GM21723 (cell line): ENCODE results near the gene ABCA5.
A peak's percentile ranks its signal among the peaks of the same experiment; 100 is the strongest.

Experiments used
- ATAC-seq: cut with Tn5 transposase; IDR thresholded peaks from one replicate; pipeline ENCODE4 v1.9.1; 2021; ENCODE audit warnings: mild to moderate bottlenecking, moderate library complexity; ENCODE audit not compliant: unreplicated experiment

The ABCA5 gene

DNA sequence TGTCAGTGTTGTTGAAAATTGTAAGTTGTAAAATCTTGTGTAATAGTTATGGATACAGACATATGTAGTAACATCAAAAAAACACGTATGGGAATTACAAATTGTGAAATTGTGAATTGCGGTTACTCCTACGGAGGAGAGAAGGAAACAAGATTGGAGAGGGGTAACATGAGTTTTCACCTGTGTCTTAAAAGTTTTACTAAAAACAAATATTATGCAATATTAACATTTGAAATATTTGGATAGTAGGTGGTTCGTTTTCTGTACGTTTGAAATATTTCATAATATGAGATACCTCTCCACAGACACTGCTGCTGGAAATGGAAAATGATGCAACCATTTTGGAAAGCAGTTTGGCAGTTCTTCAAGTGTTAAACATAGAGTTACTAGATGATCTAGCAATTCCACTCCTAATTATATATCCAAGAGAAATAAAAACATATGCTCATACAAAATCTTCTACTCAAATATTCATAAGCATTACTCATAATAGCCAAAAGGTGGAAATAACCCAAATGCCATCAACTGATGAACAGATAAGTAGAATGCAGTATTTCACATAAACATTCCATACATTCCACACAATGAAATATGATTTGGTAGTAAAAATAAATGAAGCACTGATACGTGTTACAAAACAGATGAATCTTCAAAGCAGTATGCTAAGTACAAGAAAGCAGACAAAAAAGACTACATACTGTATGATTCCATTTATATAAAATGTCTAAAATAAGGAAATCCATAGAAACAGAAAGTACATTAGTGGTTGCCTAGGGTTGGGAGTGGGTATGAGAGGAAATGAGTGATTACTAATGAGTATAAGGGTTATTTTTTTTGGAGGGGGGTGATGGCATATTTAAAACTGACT lies 57.6 kb downstream of the ABCA5 start:
- no peak for ATAC-seq

DNA sequence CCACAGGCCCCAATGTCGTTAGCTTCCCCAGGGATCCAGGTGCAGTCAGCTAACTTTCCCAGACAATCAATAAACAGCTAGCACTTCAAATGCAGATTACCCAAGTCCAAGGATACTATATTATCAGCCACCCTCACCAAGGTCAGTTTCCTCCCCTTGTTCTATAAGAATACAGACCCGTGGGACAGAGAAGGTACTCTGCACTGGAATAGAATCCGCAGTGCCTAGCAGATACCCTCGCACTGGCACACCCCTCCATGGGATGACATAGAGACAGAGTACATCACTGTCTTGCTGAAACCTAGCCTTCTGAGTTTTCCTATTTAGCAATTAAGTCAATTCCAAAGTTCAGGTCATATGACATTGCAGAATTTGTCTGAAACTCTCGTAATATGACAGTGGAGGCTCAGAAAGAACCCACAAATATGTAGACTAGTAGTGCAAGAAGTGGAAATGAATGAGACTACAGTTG lies 58.4 kb downstream of the ABCA5 start:
- no peak for ATAC-seq

DNA sequence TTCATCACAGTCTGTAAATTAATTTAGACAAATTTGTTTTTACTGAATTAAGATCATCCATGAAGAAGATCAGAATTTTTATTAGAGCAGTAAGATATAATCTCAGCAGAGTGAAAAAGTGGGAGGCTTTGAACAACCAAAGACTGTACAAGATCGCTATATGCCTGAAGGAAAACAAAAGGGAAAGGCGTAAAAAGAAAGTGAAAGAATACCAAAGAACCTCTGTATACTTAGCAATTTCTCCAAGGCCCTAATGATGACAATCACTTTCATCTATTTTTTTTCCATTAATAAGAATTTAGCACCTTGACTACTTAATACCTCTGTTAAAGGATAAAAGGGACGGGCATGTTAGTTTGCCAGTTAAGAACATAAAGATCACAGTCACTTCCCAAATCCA lies 59.7 kb downstream of the ABCA5 start:
- no peak for ATAC-seq

DNA sequence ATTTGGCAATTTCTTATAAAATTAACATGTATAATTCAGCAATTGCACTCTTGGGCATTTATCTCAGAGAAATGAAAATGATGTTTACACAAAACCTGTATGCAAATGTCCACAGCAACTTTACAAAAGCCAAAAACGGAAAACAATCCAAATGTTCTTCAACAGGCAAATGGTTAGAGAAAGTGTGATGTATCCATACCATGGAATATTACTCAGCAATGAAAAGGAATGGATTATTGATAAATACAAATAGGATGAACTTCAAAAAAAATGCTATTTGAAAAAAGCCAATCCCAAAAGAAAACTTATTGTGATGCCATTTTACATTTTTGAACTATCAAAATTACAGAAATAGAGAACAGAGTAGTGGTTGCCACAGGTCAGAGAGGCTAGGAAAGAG lies 61.1 kb downstream of the ABCA5 start:
- ATAC-seq = no peak

DNA sequence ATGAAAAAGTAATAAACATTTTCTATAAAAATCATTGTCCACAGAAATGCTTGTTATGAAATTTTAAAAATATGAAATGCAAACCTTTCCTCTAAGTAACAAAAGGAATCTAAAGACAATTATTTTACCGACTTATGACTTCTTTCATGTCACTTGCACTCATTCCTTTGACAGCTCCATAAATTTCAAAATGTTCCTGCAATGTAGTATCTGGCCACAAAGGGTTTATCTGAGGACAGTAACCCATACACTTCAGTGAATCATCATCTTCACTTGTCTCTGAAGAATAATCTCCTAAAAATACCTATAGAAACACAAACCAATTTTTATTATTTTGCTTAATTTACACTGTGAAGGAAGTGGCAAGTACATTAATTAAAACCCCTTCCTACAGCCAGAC lies 72.7 kb downstream of the ABCA5 start:
- no peak for ATAC-seq

DNA sequence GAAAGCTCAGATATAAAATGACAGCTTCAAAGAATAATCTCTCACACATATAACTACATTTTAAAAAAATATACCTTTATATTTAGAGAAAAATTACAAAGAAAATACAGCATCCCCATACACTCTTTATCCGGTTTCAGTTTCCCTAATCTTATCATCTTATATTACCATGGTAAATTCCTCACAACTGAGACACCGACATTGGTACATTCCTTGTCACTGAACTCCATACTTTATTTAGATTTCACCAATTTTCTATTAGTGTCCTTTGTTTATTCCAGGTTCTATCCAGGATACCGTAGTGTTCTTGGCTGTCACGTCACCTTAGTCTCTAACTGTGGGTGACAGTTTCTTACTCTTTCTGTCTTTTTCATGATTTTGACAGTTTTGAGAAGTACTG lies 76.3 kb downstream of the ABCA5 start:
- ATAC-seq = no peak

DNA sequence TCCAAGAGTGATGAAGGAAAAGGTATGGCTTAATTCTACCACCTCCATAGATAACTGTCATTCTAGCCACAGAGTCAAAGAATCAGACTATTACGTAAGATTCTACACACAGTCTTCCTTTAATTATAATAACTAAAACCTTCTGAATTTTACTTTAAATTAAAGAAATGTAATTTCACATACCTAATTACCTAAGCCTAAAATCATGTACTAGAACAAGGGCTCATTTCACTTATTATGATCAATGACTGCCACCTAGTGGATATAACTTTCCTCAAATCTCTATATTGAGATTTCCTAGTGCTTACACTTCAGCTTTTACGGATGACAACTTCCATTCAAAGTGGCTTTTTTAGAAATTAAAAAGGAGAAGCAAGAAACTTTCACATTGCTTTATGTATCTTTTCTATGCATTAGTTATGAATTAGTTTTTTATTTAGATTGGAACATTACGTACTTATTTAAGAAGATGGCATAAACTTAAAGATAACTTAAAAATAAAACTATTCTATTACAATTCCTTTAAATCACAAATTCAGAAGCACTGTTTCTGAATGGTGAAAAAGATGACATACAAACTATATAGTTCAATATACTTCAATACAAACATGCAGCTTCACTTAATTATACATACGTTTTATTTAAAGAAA lies 80.1 kb downstream of the ABCA5 start:
- ATAC-seq = peak; percentile 70

DNA sequence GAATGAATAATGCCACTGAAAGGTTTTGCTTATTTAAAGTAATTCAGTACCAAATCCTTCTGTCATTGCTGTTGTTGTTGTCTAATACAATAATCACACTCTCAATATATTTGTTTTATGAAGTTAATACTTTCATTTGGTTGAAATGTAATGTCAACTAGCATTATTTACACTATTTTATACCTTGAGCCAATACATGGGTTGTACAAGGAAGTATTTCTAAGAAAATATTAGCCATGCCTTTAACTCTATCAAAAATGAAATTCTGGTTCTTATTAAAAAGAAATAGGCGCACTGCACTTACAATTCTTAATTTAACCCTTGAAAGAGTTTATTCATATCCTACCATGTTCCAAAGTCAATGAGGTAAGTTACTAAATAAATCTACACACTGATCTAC lies 80.7 kb downstream of the ABCA5 start:
- no peak for ATAC-seq

DNA sequence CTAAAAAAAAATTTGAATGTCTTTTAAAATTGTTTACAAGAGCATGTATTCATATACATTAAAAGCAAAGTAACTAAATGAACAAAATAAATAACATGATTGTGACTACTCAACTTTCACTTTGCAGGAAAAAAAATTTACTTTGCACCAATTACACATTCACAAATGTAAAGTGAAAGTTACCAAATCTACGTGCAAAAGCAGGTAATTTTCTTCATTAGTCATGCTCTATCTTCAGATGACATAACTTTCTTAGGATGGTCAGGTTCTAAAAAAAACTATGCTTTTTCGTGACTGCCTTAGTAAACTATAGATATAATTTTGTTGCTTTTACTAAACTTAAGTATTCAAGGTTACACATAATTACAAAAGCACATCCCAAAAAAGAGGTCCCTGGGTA lies 81.3 kb downstream of the ABCA5 start:
- ATAC-seq = no peak

DNA sequence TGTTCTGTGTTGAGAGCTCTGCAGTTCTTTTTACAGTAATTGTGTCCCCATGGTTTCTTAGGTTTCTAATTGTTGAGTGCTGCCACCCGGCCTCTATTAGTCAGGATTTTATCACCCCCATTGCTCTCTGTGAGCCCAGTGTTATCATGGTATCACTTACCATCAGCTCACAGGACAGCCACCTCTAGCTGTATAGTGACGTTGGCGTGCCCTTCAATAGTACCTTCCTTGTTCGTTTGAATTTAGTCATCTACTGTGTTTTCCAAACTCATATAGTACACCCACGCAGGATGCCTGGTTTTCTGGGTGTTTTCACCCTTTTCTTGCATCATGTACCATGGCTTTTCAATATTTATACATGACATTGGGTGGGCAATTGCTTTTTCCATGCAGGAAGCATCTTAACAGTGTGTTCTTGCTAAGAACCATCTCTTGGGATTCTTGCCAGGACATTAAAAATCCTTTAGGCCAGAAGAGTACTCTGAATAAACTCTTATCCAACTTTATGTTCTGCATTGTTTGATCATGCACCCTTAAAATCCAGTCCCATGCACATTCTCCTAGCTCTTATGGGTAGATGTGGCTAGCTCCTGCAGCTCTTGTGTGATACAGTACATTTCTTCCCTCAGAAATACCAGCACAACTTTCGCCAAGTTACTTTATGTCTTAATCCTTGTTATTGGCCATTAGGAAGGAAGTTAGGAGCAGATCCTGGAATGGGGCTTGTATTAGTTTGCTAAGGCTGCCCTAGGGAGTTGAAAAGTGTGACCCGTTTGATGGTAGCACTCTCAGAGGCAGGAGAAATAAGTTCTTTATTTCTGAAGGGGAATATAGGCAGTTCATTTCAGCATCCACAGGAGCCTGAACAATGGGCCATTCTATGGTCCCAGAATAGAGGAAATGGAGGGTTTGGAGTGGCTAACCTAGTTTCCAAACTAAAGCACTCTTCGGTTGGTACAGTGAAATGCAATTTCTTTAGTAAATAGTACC lies 87.0 kb downstream of the ABCA5 start:
- no peak for ATAC-seq

DNA sequence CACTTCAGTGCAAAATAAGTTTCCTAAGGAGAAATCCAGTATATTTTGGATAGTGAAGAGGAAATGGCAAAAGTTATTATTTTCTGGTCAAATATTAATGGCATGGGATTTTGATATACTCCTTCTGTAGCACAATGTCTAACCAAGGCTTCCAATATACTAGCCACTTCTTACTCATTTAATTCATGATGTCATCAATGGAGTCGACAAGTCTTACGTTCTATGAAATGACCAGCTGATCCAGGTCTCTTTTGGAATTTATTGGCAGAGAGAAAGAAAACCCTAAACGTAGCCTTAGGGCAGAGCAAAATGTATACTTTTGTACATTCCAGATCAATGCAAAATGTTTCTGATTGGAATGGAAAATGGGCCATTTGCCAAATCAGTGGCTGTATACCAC lies 90.0 kb downstream of the ABCA5 start:
- ATAC-seq = no peak

DNA sequence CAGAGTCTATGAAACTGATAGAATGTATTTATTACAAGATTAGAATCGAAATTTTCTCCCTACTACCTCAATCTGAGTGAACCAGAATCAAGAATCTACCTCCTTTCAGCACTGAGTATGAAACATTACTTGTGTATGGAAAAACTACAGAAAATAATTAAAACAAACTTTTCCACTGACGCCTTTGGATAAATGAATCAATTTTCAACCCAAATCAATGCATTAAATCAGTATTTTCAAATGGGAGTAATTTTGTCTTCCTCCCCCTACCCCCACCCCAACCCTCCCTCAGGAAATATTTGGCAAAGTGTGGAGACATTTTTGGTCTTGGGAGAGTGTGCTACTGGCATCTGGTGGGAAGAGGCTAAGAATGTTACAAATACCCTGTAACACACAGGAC lies 90.5 kb downstream of the ABCA5 start:
- no peak for ATAC-seq

DNA sequence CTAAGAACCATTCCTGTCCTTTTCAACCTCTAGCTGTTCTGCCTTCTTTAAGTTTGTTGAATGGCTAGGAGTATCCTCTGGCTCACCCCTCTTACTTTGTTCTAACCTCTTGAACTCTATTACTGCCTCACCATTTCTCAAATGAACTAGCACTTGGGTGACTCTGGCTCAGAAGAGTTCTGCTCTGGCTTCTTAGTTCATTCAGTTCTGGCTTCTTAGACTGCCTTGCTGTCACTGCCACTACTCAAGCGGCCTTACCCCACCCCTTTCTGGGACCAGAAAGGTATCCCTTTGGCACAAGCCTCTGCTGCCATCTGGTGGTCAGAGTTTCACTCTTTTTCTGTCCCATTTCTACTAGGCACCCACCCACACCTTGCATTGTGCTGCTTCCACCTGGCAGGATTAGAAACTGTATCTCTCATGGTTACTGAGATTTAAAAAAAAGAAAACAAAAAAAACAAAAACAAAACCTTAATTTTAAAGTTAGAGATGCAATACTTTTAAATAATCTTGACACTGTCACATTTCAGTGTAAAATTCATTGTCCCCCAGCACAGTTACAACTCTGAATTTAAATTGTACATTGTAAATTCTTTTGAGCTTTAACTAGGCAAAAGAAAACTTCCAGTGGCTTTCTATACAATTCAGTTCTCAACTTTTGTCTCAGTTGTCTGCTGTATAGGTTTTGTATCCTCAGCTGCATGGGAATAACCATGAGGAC lies 91.4 kb downstream of the ABCA5 start:
- ATAC-seq = peak; percentile 93

DNA sequence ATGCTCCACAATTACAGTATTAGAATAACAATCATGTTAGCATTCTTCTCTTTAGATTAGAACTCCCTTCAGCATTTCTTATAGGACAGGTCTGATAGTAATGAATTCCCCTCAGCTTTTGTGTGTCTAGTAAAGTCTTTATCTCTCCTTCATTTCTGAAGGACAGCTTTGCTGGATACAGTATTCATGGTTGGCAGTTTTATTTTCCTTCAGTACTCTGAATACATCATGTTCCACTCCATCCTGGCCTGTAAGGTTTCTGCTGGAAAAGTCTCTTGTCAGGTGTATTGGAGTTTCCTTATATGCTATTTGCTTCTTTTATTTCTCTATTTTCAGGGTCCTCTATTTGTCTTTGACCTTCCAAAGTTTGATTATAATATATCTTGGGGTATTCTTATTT lies 94.3 kb downstream of the ABCA5 start:
- ATAC-seq = no peak

DNA sequence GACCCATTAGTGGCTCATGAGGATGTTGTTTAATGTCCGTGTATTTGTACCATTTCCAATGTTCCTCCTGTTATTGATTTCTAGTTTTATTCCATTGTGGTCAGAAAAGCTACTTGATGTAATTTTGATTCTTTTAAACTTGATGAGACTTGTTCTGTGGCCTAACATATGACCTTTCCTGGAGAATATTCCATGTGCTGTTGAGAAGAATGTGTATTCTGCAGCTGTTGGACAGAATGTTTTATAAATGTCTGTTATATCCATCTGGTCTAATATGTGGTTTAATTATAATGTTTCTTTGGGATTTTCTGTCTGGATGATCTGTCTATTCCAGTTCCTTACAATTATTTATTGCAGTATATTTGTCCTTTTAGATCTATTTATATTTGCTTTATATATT lies 95.4 kb downstream of the ABCA5 start:
- no peak for ATAC-seq

DNA sequence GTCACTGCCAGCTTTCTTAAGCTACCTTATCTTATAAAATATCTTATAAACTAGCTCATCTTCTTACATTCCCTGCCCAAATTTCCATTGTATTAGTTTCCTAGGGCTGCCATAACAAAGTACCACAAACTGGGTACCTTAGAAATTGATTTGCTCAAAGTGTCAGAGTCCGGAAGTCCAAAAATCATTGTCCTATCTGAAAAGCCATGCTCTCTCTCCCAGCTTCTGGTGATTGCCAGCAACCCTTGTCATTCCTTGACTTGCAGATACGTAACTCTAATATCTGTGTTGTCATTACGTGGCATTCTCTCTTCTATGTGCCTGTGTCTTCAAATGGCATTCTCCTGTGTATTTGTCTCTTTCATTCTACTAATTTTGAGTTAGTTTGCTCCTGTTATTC lies 96.0 kb downstream of the ABCA5 start:
- ATAC-seq = no peak

DNA sequence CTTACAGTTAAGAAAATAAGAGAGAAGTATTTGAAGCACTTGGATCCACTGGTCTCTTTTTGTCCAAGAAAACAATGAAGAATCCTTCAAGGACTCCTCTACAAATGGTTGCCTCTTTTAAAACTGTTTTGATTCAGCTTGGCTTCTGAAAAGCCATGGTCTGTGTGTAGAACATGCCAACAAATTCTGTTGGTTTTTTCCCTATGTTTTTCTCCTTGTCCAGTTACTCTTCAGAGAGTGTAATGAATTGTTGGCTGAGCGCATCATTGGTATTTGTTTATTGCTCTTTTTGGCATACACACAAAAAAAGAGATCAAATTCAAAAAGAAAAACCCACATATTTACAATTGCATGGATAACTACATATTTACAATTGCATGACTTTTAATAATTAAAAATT lies 98.4 kb downstream of the ABCA5 start, which contains the start of gene ABCA10:
TSS of gene ABCA10 (minus strand) at position 249 of the 400 bp plus-strand sequence. CDS start 3,466 bp downstream, outside the sequence.
- no peak for ATAC-seq

DNA sequence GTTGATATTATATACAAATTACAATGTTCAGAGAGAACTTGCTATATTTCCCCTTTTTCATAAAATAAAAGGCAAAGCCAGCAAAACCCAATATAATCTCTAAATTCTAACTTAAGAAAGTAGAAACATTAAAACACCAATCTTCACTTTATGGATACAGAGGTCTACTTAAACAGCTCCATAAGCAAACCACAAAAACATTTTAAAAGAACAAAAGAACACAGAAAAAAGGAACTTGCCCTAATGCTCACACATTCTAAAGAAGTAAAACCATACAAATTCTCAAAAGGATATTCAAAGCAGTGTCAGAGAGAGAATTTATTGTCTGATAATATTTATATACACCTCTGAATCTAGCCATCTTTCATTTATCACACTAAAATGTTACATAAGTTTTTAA lies 98.9 kb downstream of the ABCA5 start:
- no peak for ATAC-seq

DNA sequence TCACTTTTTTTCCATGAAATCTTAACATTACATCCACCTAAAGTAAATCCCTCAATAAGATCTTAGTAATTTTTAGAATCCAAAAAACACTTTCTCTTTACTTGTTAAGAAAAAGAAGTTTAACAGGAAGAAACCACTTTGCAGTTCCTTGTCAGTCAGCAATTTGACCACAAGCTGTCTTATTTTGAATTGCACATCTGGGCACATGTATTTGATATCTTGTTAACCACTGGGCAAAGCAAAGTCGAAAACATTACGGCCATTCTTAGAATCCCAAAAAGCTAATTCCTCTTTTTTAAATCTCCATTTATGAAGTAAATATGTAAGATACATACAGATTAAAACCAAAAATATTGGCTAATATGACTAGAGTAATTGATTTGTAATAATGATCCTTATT lies 99.4 kb downstream of the ABCA5 start:
- ATAC-seq = no peak

DNA sequence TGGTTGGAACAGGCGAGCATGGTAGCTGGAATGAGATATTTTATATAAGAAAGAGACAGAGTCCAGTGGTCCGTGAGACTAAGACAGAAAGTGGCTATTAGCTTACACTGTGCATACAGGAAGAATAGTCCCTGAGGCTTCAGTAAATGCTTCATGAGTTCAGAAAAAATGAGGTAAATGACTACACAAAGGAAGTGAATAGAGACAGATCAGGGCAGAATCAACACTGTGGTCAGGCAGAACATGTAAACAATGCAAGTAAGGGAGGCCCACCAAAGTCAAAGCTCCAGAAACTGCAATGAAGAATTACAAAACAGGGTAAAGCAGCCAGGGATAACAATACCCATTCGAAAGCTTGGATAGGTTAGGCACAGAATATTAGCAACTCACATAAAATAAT lies 103.1 kb downstream of the ABCA5 start:
- ATAC-seq = peak; percentile 95
